T-cell (primary cell): Measurements from ENCODE around the gene FBXO34. TPM values are rescaled to one million over a fixed set of nuclear protein-coding genes. Genes with fewer than 3 reads are reported as not detected.

Source experiments
- ATAC-seq, 4 experiments: fragments of 200-7000 bp in 3 of 4; fragments of 150-1000 bp in 1 of 4; cut with Tn5 transposase; replicated peaks in 1 of 4; 1 replicate in 3 of 4; 2 replicates in 1 of 4; pipeline ENCODE4 v1.10.0; 2021; ENCODE audit warnings: moderate library complexity in 3 of 4, mild to moderate bottlenecking in 2 of 4, moderate number of reproducible peaks in 1 of 4
- CTCF ChIA-PET, 2 donors: fragments of 300-600 bp; sonication (Branson Sonifier 250); formaldehyde crosslinking; loops; one replicate each; lab custom pipeline; 2022; ENCODE audit warnings: antibody characterized with exemption in 2 of 2; lab: Charles Lee
- POLR2A ChIA-PET, 2 donors: fragments of 300-600 bp; sonication (Branson Sonifier 250); formaldehyde crosslinking; loops; one replicate each; lab custom pipeline; 2022; ENCODE audit warnings: antibody characterized with exemption in 2 of 2; lab: Charles Lee
- DNase-seq, 35 experiments: peaks; one replicate each; pipeline versions ENCODE4 v3.0.0 to v3.0.0-alpha.2; 2013 to 2023
- H3K27ac ChIP-seq: one replicate; pipeline ENCODE4 v1.5.1; 2013; ENCODE audit warnings: low read length
- H3K27me3 ChIP-seq, 2 experiments: replicated peaks in 1 of 2; 1 replicate in 1 of 2; 2 replicates in 1 of 2; pipeline versions ENCODE4 v1.6.1 to v1.7.0; 2013; ENCODE audit warnings: low read length in 1 of 2, mixed read lengths in 1 of 2; ENCODE audit not compliant: control insufficient read depth in 2 of 2, insufficient read depth in 2 of 2; ENCODE audit errors: extremely low read depth in 1 of 2
- H3K36me3 ChIP-seq, 2 donors: 1 replicate in 1 of 2; 2 replicates in 1 of 2; pipeline versions ENCODE4 v1.6.1 to v1.7.0; 2013; ENCODE audit warnings: low read length in 1 of 2; ENCODE audit not compliant: control insufficient read depth in 2 of 2, insufficient read depth in 1 of 2; ENCODE audit errors: extremely low read depth in 1 of 2
- H3K4me1 ChIP-seq, 2 experiments: 1 replicate in 1 of 2; 2 replicates in 1 of 2; pipeline versions ENCODE4 v1.6.1 to v1.7.0; 2013; ENCODE audit warnings: low read length in 2 of 2, mixed read lengths in 1 of 2; ENCODE audit not compliant: insufficient read depth in 2 of 2, control insufficient read depth in 1 of 2; ENCODE audit errors: extremely low read depth in 1 of 2
- H3K4me3 ChIP-seq, 2 donors: 1 replicate in 1 of 2; 2 replicates in 1 of 2; pipeline versions ENCODE4 v1.5.1 to v1.7.0; 2013; ENCODE audit warnings: mild to moderate bottlenecking in 2 of 2, low read length in 1 of 2, moderate library complexity in 1 of 2; ENCODE audit not compliant: control insufficient read depth in 1 of 2; ENCODE audit errors: extremely low read depth in 1 of 2
- H3K9me3 ChIP-seq: 2 replicates; pipeline ENCODE4 v1.7.0; 2013
- H3K27ac Mint-ChIP-seq, 2 donors: one replicate each; pipeline ENCODE4 v1.8.0; 2020 to 2021; ENCODE audit warnings: mild to moderate bottlenecking in 2 of 2, mixed read lengths in 2 of 2
- H3K27me3 Mint-ChIP-seq, 2 donors: one replicate each; pipeline ENCODE4 v1.8.0; 2021 to 2022; ENCODE audit warnings: mixed read lengths in 2 of 2
- H3K36me3 Mint-ChIP-seq: one replicate; pipeline ENCODE4 v1.8.0; 2021; ENCODE audit warnings: mixed read lengths
- H3K4me1 Mint-ChIP-seq, 3 donors: one replicate each; pipeline ENCODE4 v1.8.0; 2020 to 2022; ENCODE audit warnings: mixed read lengths in 3 of 3, mild to moderate bottlenecking in 1 of 3
- H3K4me3 Mint-ChIP-seq, 3 donors: one replicate each; pipeline ENCODE4 v1.8.0; 2020 to 2022; ENCODE audit warnings: mild to moderate bottlenecking in 3 of 3, mixed read lengths in 3 of 3, moderate library complexity in 3 of 3
- H3K9me3 Mint-ChIP-seq, 3 donors: one replicate each; pipeline ENCODE4 v1.8.0; 2020 to 2022; ENCODE audit warnings: mixed read lengths in 3 of 3
- WGBS: methylation state at CpG from one replicate; pipeline ENCODE4 v1.1.5; 2013; ENCODE audit warnings: missing lambda C conversion rate; ENCODE audit not compliant: insufficient coverage; 5-methylcytosine and 5-hydroxymethylcytosine counted together
- total RNA-seq, 35 experiments: library from RNA in 6 of 35; stranded (reverse) in 6 of 35; fragments of 120-200 nt in 1 of 35; gene quantifications; one replicate each; pipeline versions ENCODE4 v1.2.1 to v1.2.4 and lab custom pipeline; 2013 to 2026

The FBXO34 gene
- total RNA-seq, 5 donors from 2014 or later (not counting 1 experiment from before 2014, with no cell fraction given): 22.1 to 36.9 (median 28.7) TPM

DNA sequence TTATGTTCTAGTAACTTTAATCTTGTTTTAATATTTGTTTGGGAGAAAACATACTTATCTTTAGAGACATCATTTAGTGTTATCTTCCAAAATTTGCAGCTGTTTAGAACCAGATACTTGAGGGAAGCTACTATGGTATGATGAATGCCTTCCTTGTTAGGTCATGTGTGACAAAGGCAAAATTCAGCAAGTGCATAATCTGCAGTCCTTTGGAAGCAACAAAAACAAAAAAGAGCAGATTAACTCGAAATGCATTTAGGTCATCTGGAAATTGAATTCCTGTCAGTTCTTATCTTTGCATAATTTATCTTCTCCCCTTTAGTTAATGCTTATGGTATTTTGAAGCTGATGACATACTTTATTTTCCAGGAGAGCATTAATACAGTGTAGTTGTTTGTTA lies 3.5 kb downstream of the FBXO34 start:
- Histone ChIP-seq H3K36me3 (no peaks in the 10 kb centered on the region), H3K4me1 (peaks cover 14 to 21% of the 10 kb centered on the region in 2 experiments), H3K27ac (no peak overlapping the region), H3K27me3 (no peaks in the 10 kb centered on the region), H3K4me3 (no peak overlapping the region), H3K9me3 (no peaks in the 10 kb centered on the region)
- ChIA-PET CTCF (interaction anchor here (0.5 to 1.8 kb wide), 5 partner anchors 8 to 79 kb away, joined by 3 to 9 read pairs (median 3); no protein-coding TSS in a partner anchor), POLR2A (no interaction called here)
- no peaks in the 10 kb centered on the region for H3K9me3 Mint-ChIP-seq
- ATAC-seq (no peak), DNase-seq (no peak)
- H3K27ac Mint-ChIP-seq: no peak overlapping the region
- no peaks in the 10 kb centered on the region for H3K27me3 Mint-ChIP-seq
- peaks cover 3% of the 10 kb centered on the region for H3K36me3 Mint-ChIP-seq
- WGBS: no CpG with 5 or more reads among the region's 1 CpG
- H3K4me1 Mint-ChIP-seq: peaks cover 69 to 74% (median 73%) of the 10 kb centered on the region in 3 donors
- H3K4me3 Mint-ChIP-seq: no peak overlapping the region

DNA sequence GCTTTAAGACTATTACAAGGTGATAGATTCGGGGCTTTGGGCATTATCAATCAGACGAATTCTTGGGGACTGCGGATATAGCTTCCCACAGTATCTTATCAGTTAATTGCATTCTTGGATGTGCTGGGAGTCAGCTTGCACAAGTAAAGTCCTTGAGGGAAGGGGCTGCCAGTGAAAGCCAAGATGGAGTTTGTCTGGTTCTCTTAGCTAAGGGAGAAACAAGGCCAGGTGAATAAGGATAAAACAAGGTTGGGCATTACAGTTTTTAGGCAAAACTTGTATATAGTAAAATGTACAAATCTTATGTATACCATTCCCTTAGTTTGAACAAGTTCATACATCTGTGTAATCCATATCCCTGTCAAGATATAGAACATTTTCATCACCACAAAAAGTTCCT lies 5.5 kb downstream of the FBXO34 start:
- ChIA-PET CTCF (interaction anchor here in 1 of 2 donors (1.0 kb wide), 1 partner anchor 77 kb away, joined by 5 read pairs; no protein-coding TSS in a partner anchor), POLR2A (interaction anchor here in 1 of 2 donors (0.5 kb wide), 1 partner anchor 8 kb away, joined by 6 read pairs; no protein-coding TSS in a partner anchor)
- H3K27ac Mint-ChIP-seq: peak overlapping the region in 1 of 2 donors; percentile 50
- no peaks in the 10 kb centered on the region for H3K9me3 Mint-ChIP-seq
- H3K4me3 ChIP-seq: no peak overlapping the region
- DNase-seq (no peak), ATAC-seq (no peak)
- H3K36me3 Mint-ChIP-seq: peaks cover 13% of the 10 kb centered on the region
- H3K9me3 ChIP-seq: no peaks in the 10 kb centered on the region
- H3K4me1 Mint-ChIP-seq: peaks cover 75 to 76% (median 75%) of the 10 kb centered on the region in 3 donors
- peak overlapping the region in 1 of 3 donors; percentile 65 for H3K4me3 Mint-ChIP-seq
- H3K4me1 ChIP-seq: peaks cover 10 to 21% of the 10 kb centered on the region in 2 experiments
- no peaks in the 10 kb centered on the region for H3K27me3 Mint-ChIP-seq
- H3K27me3 ChIP-seq: no peaks in the 10 kb centered on the region
- no peaks in the 10 kb centered on the region for H3K36me3 ChIP-seq
- no CpG with 5 or more reads among the region's 3 CpGs for WGBS
- H3K27ac ChIP-seq: no peak overlapping the region

DNA sequence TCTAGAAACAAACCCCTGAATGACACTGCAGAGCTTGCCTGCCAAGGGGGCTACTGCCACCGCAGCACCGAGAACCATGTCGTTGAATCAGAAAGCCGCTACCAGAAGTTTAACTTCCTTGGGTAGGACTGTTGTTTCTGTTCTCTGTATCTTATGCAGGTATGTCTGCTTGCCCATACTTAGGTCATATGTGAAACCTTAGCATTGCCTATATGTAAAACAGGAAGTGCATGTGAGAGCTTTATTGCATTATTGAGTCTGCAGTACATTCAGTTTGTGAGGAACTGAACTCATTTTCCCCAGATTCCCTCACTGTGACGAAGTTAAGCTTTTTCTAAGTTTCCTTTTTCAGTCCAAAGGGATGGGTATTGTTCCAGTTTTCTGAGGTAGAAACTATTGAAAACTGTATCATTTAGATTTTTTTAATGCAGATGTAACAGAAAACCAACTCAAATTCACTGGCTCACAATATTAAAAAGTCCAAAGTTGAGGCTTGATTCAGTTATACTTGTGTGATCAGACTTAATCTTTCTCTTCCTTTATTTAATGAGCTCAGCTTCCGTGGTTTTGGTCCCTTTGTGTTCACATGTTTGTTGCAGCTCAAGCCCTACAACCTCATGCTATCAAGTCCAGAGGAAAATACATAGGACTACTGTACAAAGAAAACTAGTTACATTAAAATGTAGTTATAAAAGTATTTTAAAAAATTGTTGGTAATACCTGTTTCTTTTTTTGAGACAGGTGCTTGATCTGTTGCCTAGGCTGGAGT lies 6.9 kb downstream of the FBXO34 start:
- ChIA-PET POLR2A (interaction anchor here in 1 of 2 donors (1.0 kb wide), 1 partner anchor 13 kb away, joined by 3 read pairs; no protein-coding TSS in a partner anchor), CTCF (interaction anchor here in 1 of 2 donors (0.6 to 1.5 kb wide), 4 partner anchors 58 to 1902 kb away, joined by 3 to 10 read pairs (median 4); no protein-coding TSS in a partner anchor)
- peak; percentile 48 to 76 (median 68) for ATAC-seq
- Mint-ChIP-seq H3K27me3 (no peaks in the 10 kb centered on the region), H3K9me3 (no peaks in the 10 kb centered on the region), H3K27ac (peak overlapping the region; percentile 82 to 86), H3K4me3 (peak overlapping the region; percentile 56 to 65 (median 65)), H3K4me1 (peaks cover 76 to 77% (median 77%) of the 10 kb centered on the region in 3 donors), H3K36me3 (peaks cover 24% of the 10 kb centered on the region)
- WGBS: no CpG with 5 or more reads among the region's 6 CpGs
- DNase-seq: peak in 2 of 35 experiments; percentile 0 to 20
- Histone ChIP-seq H3K4me1 (peaks cover 10 to 14% of the 10 kb centered on the region in 2 experiments), H3K27me3 (no peaks in the 10 kb centered on the region), H3K4me3 (no peak overlapping the region), H3K9me3 (no peaks in the 10 kb centered on the region), H3K36me3 (no peaks in the 10 kb centered on the region), H3K27ac (peak overlapping the region; percentile 24)

DNA sequence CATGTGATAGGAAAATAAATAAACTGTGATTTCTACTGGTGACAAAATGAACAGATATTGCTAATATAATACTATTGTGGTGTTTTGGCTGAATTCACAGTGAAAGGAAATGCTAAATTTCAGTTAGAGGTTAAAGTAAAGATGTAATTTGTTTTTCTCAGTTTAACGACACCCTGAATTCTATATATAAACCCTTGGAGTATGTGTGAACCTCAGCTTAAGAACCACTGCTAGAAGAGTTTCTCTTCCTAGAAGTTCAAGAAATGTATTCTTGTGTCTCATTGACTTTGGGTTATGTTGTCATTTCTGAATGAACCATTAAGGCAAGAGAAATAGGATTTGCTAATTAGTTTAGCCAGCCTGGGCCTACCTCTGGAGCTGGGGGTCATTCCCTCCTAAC lies 8.2 kb downstream of the FBXO34 start:
- Histone ChIP-seq H3K4me1 (peaks cover 10 to 13% of the 10 kb centered on the region in 2 experiments), H3K9me3 (no peaks in the 10 kb centered on the region), H3K27ac (peak overlapping the region; percentile 15), H3K4me3 (no peak overlapping the region), H3K27me3 (no peaks in the 10 kb centered on the region), H3K36me3 (no peaks in the 10 kb centered on the region)
- WGBS: no CpG with 5 or more reads among the region's 1 CpG
- no peak for DNase-seq
- H3K27me3 Mint-ChIP-seq: no peaks in the 10 kb centered on the region
- no peak for ATAC-seq
- no peak overlapping the region for H3K27ac Mint-ChIP-seq
- POLR2A ChIA-PET: no interaction called here
- no peak overlapping the region for H3K4me3 Mint-ChIP-seq
- peaks cover 24% of the 10 kb centered on the region for H3K36me3 Mint-ChIP-seq
- H3K4me1 Mint-ChIP-seq: peaks cover 66 to 67% (median 66%) of the 10 kb centered on the region in 3 donors
- no peaks in the 10 kb centered on the region for H3K9me3 Mint-ChIP-seq
- CTCF ChIA-PET: no interaction called here

DNA sequence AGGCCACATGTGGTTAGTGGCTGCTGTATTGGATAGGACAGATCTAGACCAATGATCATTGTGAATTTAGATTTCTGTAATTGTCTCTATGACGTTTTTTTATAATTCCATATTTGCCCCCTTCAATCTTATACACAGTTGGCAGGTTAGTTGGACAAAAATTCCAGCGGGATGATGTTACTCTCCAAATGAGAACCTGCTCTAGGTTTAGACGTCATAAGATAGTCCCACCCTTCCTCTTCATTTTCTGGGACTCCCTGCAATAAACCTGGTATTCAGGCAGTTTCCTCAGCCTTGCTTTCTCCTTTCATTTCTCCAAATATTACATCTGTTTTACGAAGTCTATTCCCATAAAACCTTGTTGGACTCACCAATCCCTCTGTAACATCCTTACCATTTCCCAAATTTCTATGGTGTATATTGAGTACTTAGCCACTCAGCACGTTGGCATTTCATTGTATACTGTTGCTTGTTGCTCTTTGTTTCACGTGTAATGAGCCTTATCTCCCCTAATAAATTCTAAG lies 10.2 kb downstream of the FBXO34 start:
- Histone ChIP-seq H3K9me3 (no peaks in the 10 kb centered on the region), H3K4me1 (peaks cover 10 to 13% of the 10 kb centered on the region in 2 experiments), H3K4me3 (no peak overlapping the region), H3K27ac (no peak overlapping the region), H3K27me3 (no peaks in the 10 kb centered on the region), H3K36me3 (no peaks in the 10 kb centered on the region)
- no peak for DNase-seq
- H3K27me3 Mint-ChIP-seq: no peaks in the 10 kb centered on the region
- peaks cover 28% of the 10 kb centered on the region for H3K36me3 Mint-ChIP-seq
- ChIA-PET POLR2A (interaction anchor here (0.5 to 0.7 kb wide), 5 partner anchors 9 to 279 kb away, joined by 3 to 5 read pairs (median 4); no protein-coding TSS in a partner anchor), CTCF (interaction anchor here (0.6 to 2.3 kb wide), 9 partner anchors 12 to 221 kb away, joined by 3 to 13 read pairs (median 5); no protein-coding TSS in a partner anchor)
- peaks cover 63 to 69% (median 69%) of the 10 kb centered on the region in 3 donors for H3K4me1 Mint-ChIP-seq
- H3K4me3 Mint-ChIP-seq: no peak overlapping the region
- no peaks in the 10 kb centered on the region for H3K9me3 Mint-ChIP-seq
- no peak overlapping the region for H3K27ac Mint-ChIP-seq
- no peak for ATAC-seq
- 100% methylated on average over 3 of the region's 6 CpGs for WGBS

DNA sequence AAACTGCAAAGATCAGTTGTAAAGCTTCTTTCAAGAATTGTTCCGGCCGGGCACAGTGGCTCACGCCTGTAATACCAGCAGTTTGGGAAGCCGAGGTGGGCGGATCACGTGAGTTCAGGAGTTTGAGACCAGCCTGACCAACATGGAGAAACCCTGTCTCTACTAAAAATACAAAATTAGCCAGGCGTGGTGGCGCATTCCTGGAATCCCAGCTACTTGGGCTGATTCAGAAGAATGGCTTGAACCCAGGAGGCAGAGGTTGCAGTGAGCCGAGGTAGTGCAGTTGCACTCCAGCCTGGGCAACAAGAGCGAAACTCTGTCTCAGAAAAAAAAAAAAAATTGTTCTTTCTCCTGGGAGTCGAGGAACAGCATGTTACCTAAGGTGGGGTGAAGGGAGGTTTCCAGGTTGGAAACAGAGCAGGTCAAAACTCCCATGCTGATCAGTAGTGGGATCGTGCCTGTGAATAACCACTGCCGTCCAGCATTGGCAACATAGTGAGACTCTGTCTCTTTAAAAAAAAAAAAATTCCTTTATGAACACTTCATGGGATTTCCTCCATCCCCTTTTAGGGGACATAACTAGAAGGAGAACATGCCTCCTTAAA lies 13.9 kb downstream of the FBXO34 start:
- POLR2A ChIA-PET: interaction anchor here (0.6 kb wide), 6 partner anchors 9 to 1367 kb away, joined by 3 to 11 read pairs (median 4); no protein-coding TSS in a partner anchor
- H3K27ac Mint-ChIP-seq: no peak overlapping the region

More for the DNA sequence above, 13.9 kb downstream of the FBXO34 start:
- no peak overlapping the region for H3K4me3 ChIP-seq
- Mint-ChIP-seq H3K4me3 (no peak overlapping the region), H3K9me3 (no peaks in the 10 kb centered on the region), H3K27me3 (no peaks in the 10 kb centered on the region), H3K36me3 (peaks cover 23% of the 10 kb centered on the region), H3K4me1 (peaks cover 34 to 61% (median 60%) of the 10 kb centered on the region in 3 donors)
- ATAC-seq: no peak
- H3K27ac ChIP-seq: no peak overlapping the region
- DNase-seq: no peak
- peaks cover 0 to 4% of the 10 kb centered on the region in 2 donors for H3K36me3 ChIP-seq
- H3K9me3 ChIP-seq: no peaks in the 10 kb centered on the region
- H3K4me1 ChIP-seq: no peaks in the 10 kb centered on the region
- CTCF ChIA-PET: interaction anchor here in 1 of 2 donors (0.7 to 1.2 kb wide), 2 partner anchors 12 to 70 kb away, joined by 3 to 6 read pairs; no protein-coding TSS in a partner anchor
- no peaks in the 10 kb centered on the region for H3K27me3 ChIP-seq
- WGBS: 97% methylated on average over 8 of the region's 13 CpGs
